HUES6 (cell line): ENCODE results near the gene NTN1.

Source experiments
- H3K27ac ChIP-seq: 2 replicates; pipeline ENCODE4 v1.7.0; 2013; ENCODE audit warnings: low read depth, mild to moderate bottlenecking, low read length, inconsistent platforms
- H3K27me3 ChIP-seq: 2 replicates; pipeline ENCODE4 v1.6.1; 2013; ENCODE audit warnings: low read length; ENCODE audit not compliant: control insufficient read depth, insufficient read depth
- H3K36me3 ChIP-seq: 2 replicates; pipeline ENCODE4 v1.6.1; 2013; ENCODE audit warnings: low read length; ENCODE audit not compliant: control insufficient read depth, insufficient read depth
- H3K4me1 ChIP-seq: 2 replicates; pipeline ENCODE4 v1.6.1; 2013; ENCODE audit warnings: low read length; ENCODE audit not compliant: control insufficient read depth, insufficient read depth
- H3K4me3 ChIP-seq: 2 replicates; pipeline ENCODE4 v1.5.1; 2013; ENCODE audit warnings: low read depth, low read length
- H3K9ac ChIP-seq: one replicate; pipeline ENCODE4 v1.6.1; 2013; ENCODE audit warnings: mild to moderate bottlenecking, low read length
- H3K9me3 ChIP-seq: 2 replicates; pipeline ENCODE4 v1.6.1; 2013; ENCODE audit warnings: low read depth, low read length; ENCODE audit not compliant: control insufficient read depth, insufficient read depth

Gene NTN1

DNA sequence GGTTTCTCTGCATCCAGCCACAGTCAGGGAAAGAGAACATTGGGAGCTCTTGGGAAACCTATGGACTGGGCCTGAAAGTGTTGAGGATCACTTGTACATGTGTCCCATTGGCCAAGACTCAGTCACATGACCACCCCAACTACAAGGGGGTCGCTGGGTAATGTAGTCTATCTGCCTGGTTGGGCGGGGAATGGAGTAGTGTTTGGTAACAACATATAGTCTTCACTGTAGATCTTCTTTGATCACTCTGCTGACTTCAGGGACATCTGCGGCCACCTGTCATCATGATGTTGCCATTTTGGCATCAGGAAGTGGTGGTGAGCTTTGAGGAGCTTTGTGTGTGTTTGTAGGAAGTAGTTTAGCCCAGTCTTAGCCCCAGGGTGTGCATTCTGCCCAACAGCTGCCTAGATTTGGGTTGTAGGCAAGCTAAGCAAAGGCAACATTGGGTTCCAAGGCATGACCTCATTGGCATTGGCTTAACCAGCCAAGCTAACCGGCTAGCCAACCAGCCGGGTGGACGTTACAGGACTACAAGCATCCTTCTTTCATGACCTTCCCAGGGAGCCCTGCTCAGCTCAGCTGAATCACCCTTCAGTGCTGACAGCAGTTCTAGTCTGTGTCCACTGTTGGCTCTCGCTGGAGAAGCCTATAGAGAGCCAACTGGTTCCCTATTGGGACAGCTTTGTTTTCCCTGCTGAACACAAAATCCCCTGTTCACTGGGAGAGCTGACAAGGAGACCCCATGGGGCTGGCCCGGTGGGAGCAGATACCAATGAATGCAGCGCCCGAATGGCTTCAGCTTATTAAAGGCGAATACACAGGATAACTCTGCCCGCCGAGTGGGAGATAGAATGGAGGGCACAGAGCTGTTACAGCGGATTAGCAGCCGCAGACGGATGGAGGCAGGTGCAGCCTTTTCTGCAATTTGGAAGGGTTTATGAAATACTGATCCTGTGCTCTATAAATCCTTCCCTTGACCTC lies 178.6 kb downstream of the NTN1 start:
- no peaks in the 10 kb centered on the region for H3K36me3 ChIP-seq
- H3K27ac ChIP-seq: no peak overlapping the region
- no peak overlapping the region for H3K4me3 ChIP-seq
- H3K9me3 ChIP-seq: 0 out of 2 replicates have a peak, but pooled peaks cover 7% of the 10 kb centered on the region
- no peak overlapping the region for H3K9ac ChIP-seq
- H3K27me3 ChIP-seq: no peaks in the 10 kb centered on the region
- peaks cover 14% of the 10 kb centered on the region; the same call in 1 of the 2 replicates for H3K4me1 ChIP-seq

- Histone ChIP-seq H3K27ac (no peak overlapping the region), H3K4me1 (peaks cover 10% of the 10 kb centered on the region; the same call in 1 of the 2 replicates), H3K4me3 (no peak overlapping the region)
These were observed 179.5 kb downstream of the NTN1 start for GRCh38 chr17:9200699-9201359.

DNA sequence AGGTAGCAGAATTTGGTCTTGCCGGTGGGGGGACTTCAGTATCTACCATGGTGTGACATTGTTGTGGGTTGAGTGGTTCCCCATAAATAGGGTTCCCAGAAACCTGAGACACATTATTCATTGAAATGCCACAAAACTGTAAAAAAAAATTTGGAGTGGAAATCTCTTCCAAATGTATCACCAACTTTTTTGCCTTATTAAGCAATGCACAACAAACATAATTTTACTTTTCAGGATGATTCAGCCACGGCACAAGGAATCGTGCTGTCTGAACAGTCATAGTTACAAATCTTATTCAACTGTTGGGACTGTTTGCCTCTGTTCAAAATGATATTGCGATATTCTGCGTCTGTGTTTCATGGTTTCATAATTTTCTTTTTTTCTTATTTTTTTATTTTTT lies 181.2 kb downstream of the NTN1 start:
- H3K9ac ChIP-seq: no peak overlapping the region
- H3K27ac ChIP-seq: no peak overlapping the region
- no peaks in the 10 kb centered on the region for H3K36me3 ChIP-seq
- H3K27me3 ChIP-seq: no peaks in the 10 kb centered on the region
- no peaks in the 10 kb centered on the region; the same call in 1 of the 2 replicates for H3K4me1 ChIP-seq
- 0 out of 2 replicates have a peak, but pooled peaks cover 7% of the 10 kb centered on the region for H3K9me3 ChIP-seq
- H3K4me3 ChIP-seq: no peak overlapping the region

More at GRCh38 chr17:9200699-9201359, 179.5 kb downstream of the NTN1 start:
- Histone ChIP-seq H3K9ac (no peak overlapping the region), H3K27me3 (no peaks in the 10 kb centered on the region), H3K9me3 (0 out of 2 replicates have a peak, but pooled peaks cover 7% of the 10 kb centered on the region), H3K36me3 (no peaks in the 10 kb centered on the region)

DNA sequence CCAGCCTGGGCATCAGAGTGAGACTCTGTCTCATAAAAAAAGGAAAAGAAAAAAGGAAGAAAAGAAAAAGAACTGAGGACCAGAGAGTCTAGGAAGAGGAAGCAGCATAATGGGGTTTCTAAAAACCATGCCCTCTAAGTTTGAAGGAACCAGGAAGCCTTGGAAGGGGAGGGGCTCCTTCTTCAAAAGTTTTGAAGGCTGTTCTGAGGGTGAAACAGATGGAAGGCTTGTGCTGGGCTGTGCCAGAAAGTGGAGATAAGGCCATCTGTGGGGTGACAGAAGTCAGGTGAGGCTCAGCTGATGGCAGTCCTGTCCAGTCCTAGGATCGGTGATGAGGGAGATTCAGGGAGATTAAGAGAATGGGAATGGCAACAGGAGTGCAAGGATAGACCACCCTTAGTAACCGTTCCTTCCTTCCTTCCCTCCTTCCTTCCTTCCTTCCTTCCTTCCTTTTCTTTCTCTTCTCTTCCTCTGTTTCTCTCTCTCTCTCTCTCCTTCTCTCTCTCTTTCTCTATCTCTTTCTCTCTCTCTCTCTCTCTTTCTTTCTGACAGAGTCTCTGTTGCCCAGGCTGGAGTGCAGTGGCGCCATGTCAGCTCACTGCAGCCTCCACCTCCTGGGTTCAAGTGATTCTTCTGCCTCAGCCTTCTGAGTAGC lies 182.6 kb downstream of the NTN1 start:
- no peak overlapping the region for H3K4me3 ChIP-seq
- no peaks in the 10 kb centered on the region for H3K36me3 ChIP-seq
- H3K27ac ChIP-seq: no peak overlapping the region
- H3K9ac ChIP-seq: no peak overlapping the region
- no peaks in the 10 kb centered on the region for H3K27me3 ChIP-seq
- H3K9me3 ChIP-seq: 0 out of 2 replicates have a peak, but pooled peaks cover 3% of the 10 kb centered on the region
- H3K4me1 ChIP-seq: no peaks in the 10 kb centered on the region; the same call in 1 of the 2 replicates

DNA sequence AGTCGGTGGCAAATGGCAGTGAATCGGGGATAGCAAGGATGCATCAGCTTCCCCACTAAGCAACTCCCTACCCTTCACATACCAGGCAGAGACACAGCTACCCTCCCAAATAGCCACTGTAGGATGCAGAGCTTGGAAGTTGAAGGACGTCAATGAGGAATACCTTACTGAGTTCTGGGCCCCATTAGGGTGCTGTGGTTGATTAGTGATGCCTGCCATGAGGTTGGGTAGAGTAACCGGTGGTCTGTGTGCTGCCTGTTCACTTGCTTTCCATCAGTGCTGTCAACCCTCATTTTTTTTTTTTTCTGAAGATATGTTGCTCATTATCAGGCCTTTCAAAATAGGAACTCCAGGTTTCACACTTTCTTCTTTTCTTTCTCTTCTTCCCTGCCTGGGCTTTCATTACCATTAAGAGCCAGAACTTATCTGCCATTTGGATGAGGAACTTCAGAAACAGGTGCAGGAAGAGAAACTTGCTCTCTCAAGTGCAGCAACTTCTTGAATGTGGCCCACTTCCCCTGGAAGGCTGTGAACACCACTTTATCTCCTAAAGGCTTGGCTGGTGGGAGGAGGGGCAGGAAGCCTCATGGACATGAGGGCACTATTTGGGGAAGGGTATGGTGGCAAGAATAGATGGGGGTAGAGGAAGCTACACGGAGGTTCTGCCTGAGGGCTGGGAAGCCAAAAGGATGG lies 183.5 kb downstream of the NTN1 start:
- no peaks in the 10 kb centered on the region for H3K27me3 ChIP-seq
- no peaks in the 10 kb centered on the region for H3K36me3 ChIP-seq
- no peak overlapping the region for H3K4me3 ChIP-seq
- H3K9ac ChIP-seq: no peak overlapping the region
- H3K4me1 ChIP-seq: no peaks in the 10 kb centered on the region; the same call in 1 of the 2 replicates
- no peak overlapping the region for H3K27ac ChIP-seq
- H3K9me3 ChIP-seq: 0 out of 2 replicates have a peak, but pooled peaks cover 2% of the 10 kb centered on the region

- Histone ChIP-seq H3K36me3 (no peaks in the 10 kb centered on the region), H3K27ac (no peak overlapping the region), H3K4me3 (no peak overlapping the region), H3K27me3 (no peaks in the 10 kb centered on the region), H3K4me1 (no peaks in the 10 kb centered on the region; the same call in 1 of the 2 replicates), H3K9me3 (0 out of 2 replicates have a peak, but pooled peaks cover 2% of the 10 kb centered on the region), H3K9ac (no peak overlapping the region)
These were observed 184.5 kb downstream of the NTN1 start for GRCh38 chr17:9205520-9206409.

GRCh38 chr17:9206410-9206703 lies 185.0 kb downstream of the NTN1 start:
- Histone ChIP-seq H3K27me3 (no peaks in the 10 kb centered on the region), H3K4me3 (no peak overlapping the region)

DNA sequence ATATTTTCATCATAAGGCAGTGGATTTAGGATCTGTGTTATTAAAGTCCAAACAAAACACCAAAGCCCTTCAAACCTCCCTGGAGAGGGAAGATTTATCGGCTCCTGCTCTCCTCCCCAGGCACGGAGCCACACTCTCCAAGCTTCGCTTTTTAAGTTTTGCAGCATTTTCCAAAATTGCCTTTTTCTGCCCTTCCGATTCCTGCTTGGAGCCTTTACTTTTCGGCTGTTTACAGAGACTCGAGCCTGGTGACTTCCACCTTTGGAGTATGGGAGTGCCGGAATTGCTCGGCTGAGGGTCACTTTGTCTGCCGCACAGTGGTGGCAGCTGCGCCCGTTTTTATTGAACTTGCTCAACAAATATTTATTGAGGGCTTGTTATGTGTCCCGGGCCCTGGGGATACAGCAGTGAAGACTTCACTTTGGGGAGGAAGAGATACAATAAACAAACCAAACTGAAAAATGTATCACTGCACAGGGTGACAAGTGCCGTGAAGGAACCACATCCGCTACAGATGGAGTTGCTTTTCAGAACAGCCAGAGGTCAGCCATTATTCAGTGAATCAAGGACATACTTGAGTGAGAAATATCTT lies 185.5 kb downstream of the NTN1 start:
- H3K9ac ChIP-seq: no peak overlapping the region
- no peak overlapping the region for H3K4me3 ChIP-seq
- H3K36me3 ChIP-seq: no peaks in the 10 kb centered on the region
- H3K27me3 ChIP-seq: no peaks in the 10 kb centered on the region
- no peak overlapping the region for H3K27ac ChIP-seq
- H3K9me3 ChIP-seq: 0 out of 2 replicates have a peak, but pooled peaks cover 2% of the 10 kb centered on the region
- H3K4me1 ChIP-seq: no peaks in the 10 kb centered on the region; the same call in 1 of the 2 replicates

More at GRCh38 chr17:9206410-9206703, 185.0 kb downstream of the NTN1 start:
- H3K36me3 ChIP-seq: no peaks in the 10 kb centered on the region
- H3K27ac ChIP-seq: no peak overlapping the region
- H3K9ac ChIP-seq: no peak overlapping the region
- H3K4me1 ChIP-seq: no peaks in the 10 kb centered on the region; the same call in 1 of the 2 replicates
- 0 out of 2 replicates have a peak, but pooled peaks cover 2% of the 10 kb centered on the region for H3K9me3 ChIP-seq

DNA sequence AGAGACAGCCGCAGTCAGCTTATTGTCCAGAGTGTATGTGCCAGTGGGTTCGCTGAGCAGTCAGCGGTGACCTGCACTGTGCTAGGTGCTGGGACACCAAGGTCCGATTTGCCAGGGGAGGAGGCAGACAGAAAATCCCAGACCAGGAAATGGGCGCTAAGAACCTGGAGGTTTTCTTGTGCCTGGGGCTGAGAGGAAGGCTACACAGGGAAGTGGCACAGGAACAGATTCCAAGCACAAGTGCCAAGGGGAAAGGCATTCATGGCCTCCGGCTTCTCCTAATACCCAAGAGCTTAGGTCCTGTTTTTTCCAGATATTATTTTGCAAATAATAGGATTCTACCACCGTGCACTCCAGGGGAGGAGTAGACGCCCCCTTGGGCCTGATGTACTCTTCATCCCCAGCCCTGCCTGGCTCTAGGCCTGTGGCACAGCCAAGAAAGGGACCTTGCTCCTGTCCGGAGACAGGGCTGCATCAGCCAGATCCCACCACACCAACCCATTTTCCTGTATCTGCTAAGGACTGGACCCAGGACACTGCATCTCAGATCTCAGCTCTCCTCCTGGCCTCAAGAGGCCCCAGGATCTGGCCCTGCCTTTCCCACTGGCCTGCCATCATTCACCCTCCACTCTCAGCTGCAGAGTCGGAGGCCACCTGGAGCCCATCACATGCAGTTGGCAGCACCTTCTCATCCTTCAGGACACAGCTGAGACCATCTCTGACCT lies 187.2 kb downstream of the NTN1 start:
- no peaks in the 10 kb centered on the region for H3K27me3 ChIP-seq
- H3K9me3 ChIP-seq: 0 out of 2 replicates have a peak, but pooled peaks cover 2% of the 10 kb centered on the region
- H3K4me1 ChIP-seq: no peaks in the 10 kb centered on the region; the same call in 1 of the 2 replicates
- no peak overlapping the region for H3K4me3 ChIP-seq
- no peak overlapping the region for H3K27ac ChIP-seq
- no peaks in the 10 kb centered on the region for H3K36me3 ChIP-seq
- no peak overlapping the region for H3K9ac ChIP-seq
